Stimulated activated CD8-positive, alpha-beta memory T cell treated with anti-CD3 and anti-CD28 coated beads, Interleukin-12 subunit alpha, Interleukin-12 subunit beta, amount 100 ng/mL, for 24 hours (primary cell): ENCODE measurements around the gene PTGIR.
"Not testable (repeated sequence)": the region's sequence is repeated elsewhere in the genome, so short reads cannot be mapped to it uniquely, and the experiment has no call there.

ENCODE experiments used
- DNase-seq: peaks from one replicate; pipeline ENCODE4 v3.0.0-alpha.2; 2020; ENCODE audit errors: extremely low read depth

The PTGIR gene

GRCh38 chr19:46639358-46640182, 14.7 kb upstream of the PTGIR start:
- DNase-seq = no peak

GRCh38 chr19:46637224-46637623, 12.3 kb upstream of the PTGIR start:
- no peak for DNase-seq

GRCh38 chr19:46635920-46636761, 11.3 kb upstream of the PTGIR start, which contains the start of gene GNG8:
Gene GNG8 (minus strand): TSS chr19:46636202. CDS start chr19:46634682, 1,520 bp downstream.
- no peak for DNase-seq

GRCh38 chr19:46634656-46635218, 9.8 kb upstream of the PTGIR start:
- no peak for DNase-seq

GRCh38 chr19:46634045-46634655, 9.3 kb upstream of the PTGIR start:
- DNase-seq = peak; percentile 72

- no peak for DNase-seq
These were observed 8.2 kb upstream of the PTGIR start for GRCh38 chr19:46633130-46633529.

- no peak for DNase-seq
These were observed 6.6 kb upstream of the PTGIR start for GRCh38 chr19:46631481-46631880.

GRCh38 chr19:46630586-46631205, 5.8 kb upstream of the PTGIR start:
- no peak for DNase-seq

GRCh38 chr19:46629546-46630025, 4.7 kb upstream of the PTGIR start:
- no peak for DNase-seq

GRCh38 chr19:46628970-46629369, 4.1 kb upstream of the PTGIR start:
- not testable (repeated sequence) for DNase-seq

GRCh38 chr19:46626446-46626845, 1.6 kb upstream of the PTGIR start:
- DNase-seq = no peak

- no peak for DNase-seq
These were observed 842 bp upstream of the PTGIR start for GRCh38 chr19:46625731-46626130.

GRCh38 chr19:46623915-46624502, 880 bp downstream of the PTGIR start:
- no peak for DNase-seq

GRCh38 chr19:46622118-46622446, 2.8 kb downstream of the PTGIR start:
- no peak for DNase-seq

GRCh38 chr19:46621191-46622117, 3.4 kb downstream of the PTGIR start:
- no peak for DNase-seq

- DNase-seq = no peak
These were observed 4.2 kb downstream of the PTGIR start for GRCh38 chr19:46620716-46621115.

GRCh38 chr19:46620267-46620666, 4.6 kb downstream of the PTGIR start:
- DNase-seq = no peak

- no peak for DNase-seq
These were observed 6.1 kb downstream of the PTGIR start for GRCh38 chr19:46618670-46619231.

- no peak for DNase-seq
These were observed 7.3 kb downstream of the PTGIR start for GRCh38 chr19:46617601-46618000.
